Left lung (tissue), 10 donors: ENCODE results near the gene ATOX1. TPM values are rescaled to one million over a fixed set of nuclear protein-coding genes. Genes with fewer than 3 reads are reported as not detected.

Experiments
- ATAC-seq: fragments of 200-7000 bp; cut with Tn5 transposase; one replicate; pipeline ENCODE4 v1.9.1; 2020; ENCODE audit warnings: moderate library complexity
- DNase-seq, 4 donors: peaks; one replicate each; pipeline ENCODE4 v3.0.0-alpha.2; 2013 to 2020
- H3K27ac ChIP-seq, 2 donors: fragments of 200-600 bp; sonication (generic) in 1 of 2; one replicate each; pipeline versions ENCODE4 v1.5.0 to v1.8.0; 2020 to 2021
- H3K27me3 ChIP-seq, 2 donors: fragments of 200-600 bp; sonication (generic) in 1 of 2; one replicate each; pipeline versions ENCODE4 v1.5.0 to v1.8.0; 2020 to 2021
- H3K36me3 ChIP-seq, 2 donors: fragments of 200-600 bp; sonication (generic) in 1 of 2; one replicate each; pipeline versions ENCODE4 v1.5.0 to v1.8.0; 2020 to 2021
- H3K4me1 ChIP-seq, 2 donors: fragments of 200-600 bp; one replicate each; pipeline ENCODE4 v1.8.0; 2021
- H3K4me3 ChIP-seq, 2 donors: fragments of 200-600 bp; sonication (generic) in 1 of 2; one replicate each; pipeline versions ENCODE4 v1.5.0 to v1.8.0; 2020 to 2021; ENCODE audit warnings: mild to moderate bottlenecking in 1 of 2
- H3K9me3 ChIP-seq, 2 donors: fragments of 200-600 bp; sonication (generic) in 1 of 2; one replicate each; pipeline versions ENCODE4 v1.5.0 to v1.8.0; 2020 to 2021
- intact Hi-C, 2 donors: fragments of 100-400 bp; cut with DNase I; formaldehyde crosslinking; loops; one replicate each; pipeline versions ENCODE4 v1.11.2 to v1.14.2; 2022
- polyA plus RNA-seq, 6 donors: library from polyadenylated mRNA; unstranded; fragments of 120-200 nt; gene quantifications; one replicate each; pipeline ENCODE4 v1.2.1, GENCODE V29; 2013; ENCODE audit not compliant: insufficient read length in 6 of 6
- total RNA-seq, 2 donors: library from RNA; stranded (reverse); fragmentation: NEBNext Ultra II Directional; extraction: Animal tissue kit (Norgen Biotek cat#: 25700); gene quantifications; one replicate each; pipeline ENCODE4 v1.2.1, GENCODE V29; 2021
- TF ChIP-seq, protein P1 (sequence below), 2 donors: fragments of 200-600 bp; sonication (generic) in 1 of 2; IDR thresholded peaks; one replicate each; pipeline versions ENCODE4 v1.5.0 to v1.8.0; 2021; ENCODE audit warnings: antibody characterized with exemption in 2 of 2
- donor health status: DM: no; HTN: yes; CAD: no.
- donor health status: DM: no; HTN: no; CAD: no.

Gene ATOX1
- total and polyA plus RNA-seq, 8 donors: 58.4 to 89.7 (median 73.2) TPM

DNA sequence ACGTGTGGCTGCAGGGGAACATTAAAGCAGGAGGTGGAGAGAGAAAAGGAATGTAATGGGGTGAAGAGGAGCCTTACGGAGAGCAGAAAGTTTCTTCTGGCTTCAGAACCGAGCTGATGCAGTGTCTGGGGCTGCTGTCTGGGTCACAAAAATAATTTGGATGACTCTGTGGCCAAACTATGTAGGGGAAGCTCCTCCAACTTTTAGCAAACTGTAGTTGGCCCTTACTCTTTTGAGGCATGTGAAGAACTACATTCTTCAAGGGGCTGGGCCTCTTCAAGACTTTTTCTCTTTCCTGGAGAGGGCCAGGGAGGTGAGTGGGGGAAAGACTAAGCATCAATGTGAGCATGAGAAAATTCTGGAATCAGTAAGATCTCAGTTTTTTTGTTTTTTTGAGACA, 39.8 kb downstream of the ATOX1 start:
- TF ChIP-seq, protein P1, sequence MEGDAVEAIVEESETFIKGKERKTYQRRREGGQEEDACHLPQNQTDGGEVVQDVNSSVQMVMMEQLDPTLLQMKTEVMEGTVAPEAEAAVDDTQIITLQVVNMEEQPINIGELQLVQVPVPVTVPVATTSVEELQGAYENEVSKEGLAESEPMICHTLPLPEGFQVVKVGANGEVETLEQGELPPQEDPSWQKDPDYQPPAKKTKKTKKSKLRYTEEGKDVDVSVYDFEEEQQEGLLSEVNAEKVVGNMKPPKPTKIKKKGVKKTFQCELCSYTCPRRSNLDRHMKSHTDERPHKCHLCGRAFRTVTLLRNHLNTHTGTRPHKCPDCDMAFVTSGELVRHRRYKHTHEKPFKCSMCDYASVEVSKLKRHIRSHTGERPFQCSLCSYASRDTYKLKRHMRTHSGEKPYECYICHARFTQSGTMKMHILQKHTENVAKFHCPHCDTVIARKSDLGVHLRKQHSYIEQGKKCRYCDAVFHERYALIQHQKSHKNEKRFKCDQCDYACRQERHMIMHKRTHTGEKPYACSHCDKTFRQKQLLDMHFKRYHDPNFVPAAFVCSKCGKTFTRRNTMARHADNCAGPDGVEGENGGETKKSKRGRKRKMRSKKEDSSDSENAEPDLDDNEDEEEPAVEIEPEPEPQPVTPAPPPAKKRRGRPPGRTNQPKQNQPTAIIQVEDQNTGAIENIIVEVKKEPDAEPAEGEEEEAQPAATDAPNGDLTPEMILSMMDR (IDR thresholded peaks at IDR 0.05): no peak
- Histone ChIP-seq H3K9me3 (no peaks in the 10 kb centered on the region), H3K4me1 (peaks cover 20 to 36% of the 10 kb centered on the region in 2 donors), H3K4me3 (no peak overlapping the region), H3K27ac (peak overlapping the region; percentile 9 to 78), H3K27me3 (no peaks in the 10 kb centered on the region), H3K36me3 (no peaks in the 10 kb centered on the region)
- intact Hi-C loops: no loop called here
- DNase-seq (no peak), ATAC-seq (peak; percentile 46)

DNA sequence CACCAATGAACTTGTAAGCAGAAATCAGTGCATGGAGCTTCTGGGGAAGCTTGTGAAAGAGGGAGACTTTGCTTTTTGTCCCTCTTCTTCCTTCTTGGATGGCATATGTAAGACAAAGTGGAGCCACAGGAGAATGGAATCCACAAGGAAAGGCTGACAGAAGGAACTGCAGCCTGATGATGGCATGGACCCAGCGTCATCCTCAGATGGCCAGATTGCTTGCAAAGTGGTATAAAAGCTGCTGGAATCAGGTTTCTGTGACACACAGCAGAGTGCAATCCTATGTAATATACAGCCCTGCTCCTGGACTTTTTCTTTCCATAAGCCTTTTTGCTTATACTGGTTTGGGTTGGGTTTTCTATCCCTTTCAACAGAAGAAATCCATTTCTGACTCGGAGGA, 40.3 kb downstream of the ATOX1 start:
- Histone ChIP-seq H3K27me3 (no peaks in the 10 kb centered on the region), H3K4me3 (no peak overlapping the region), H3K27ac (peak overlapping the region in 1 of 2 donors; percentile 78), H3K9me3 (no peaks in the 10 kb centered on the region), H3K4me1 (peaks cover 20 to 36% of the 10 kb centered on the region in 2 donors), H3K36me3 (no peaks in the 10 kb centered on the region)
- intact Hi-C loops: no loop called here
- DNase-seq: no peak
- peak; percentile 20 for ATAC-seq
- TF ChIP-seq, protein P1 (IDR thresholded peaks at IDR 0.05): no peak

DNA sequence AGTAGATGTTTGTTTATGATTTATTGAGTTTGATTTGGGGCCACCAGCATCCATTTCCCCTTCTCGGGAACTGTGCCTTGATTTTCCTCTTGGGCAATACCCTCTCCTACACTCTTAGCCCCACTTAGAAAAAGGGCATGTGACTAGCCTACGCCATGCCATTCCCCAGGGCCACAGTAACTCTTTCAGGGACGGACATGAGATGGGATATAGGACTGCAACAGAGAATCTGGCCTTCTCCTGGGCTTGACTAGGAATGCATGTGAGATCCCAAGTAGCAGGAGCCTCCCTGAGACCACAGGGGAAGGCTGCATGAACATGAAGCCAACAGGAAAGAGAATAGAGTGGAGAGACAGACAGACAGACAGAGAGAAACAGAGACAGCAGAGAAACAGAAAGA, 41.0 kb downstream of the ATOX1 start:
- DNase-seq: no peak
- TF ChIP-seq, protein P1 (IDR thresholded peaks at IDR 0.05): no peak
- peak; percentile 71 for ATAC-seq

DNA sequence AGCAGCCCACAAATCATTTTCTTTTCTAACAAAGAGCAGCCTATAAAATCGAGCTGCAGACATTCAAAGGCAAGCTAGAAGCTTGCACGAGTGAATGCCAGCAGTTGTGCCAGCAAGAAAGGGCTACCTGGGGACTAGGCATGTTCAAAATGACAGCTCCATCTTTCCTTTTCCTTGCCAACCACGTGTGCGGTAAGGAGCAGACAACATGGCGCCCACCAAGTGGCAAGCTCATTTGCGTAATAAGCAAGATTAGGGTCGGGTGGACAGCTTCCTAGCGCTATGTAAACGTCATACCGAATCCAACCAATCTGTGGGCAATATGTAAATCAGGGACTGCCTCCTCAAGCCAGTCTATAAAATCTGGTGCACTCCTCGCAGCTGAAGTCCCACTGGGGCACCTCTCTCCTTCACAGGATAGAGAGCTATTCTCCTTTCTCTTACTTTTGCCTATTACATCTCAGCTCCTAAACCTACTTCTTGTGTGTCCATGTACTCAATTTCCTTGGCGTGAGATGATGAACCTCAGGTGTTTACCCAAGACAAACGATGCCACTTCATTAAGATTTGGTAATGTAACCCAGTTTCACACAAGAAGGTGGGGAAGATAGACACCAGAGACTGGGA, 49.2 kb downstream of the ATOX1 start:
- no peak for DNase-seq
- Histone ChIP-seq H3K4me1 (peaks cover 0 to 3% of the 10 kb centered on the region in 2 donors), H3K27me3 (no peaks in the 10 kb centered on the region), H3K36me3 (no peaks in the 10 kb centered on the region), H3K27ac (no peak overlapping the region), H3K9me3 (no peaks in the 10 kb centered on the region), H3K4me3 (no peak overlapping the region)
- TF ChIP-seq, protein P1 (IDR thresholded peaks at IDR 0.05): no peak
- intact Hi-C loops: no loop called here
- no peak for ATAC-seq

More for the DNA sequence above, 41.0 kb downstream of the ATOX1 start:
- Histone ChIP-seq H3K4me3 (no peak overlapping the region), H3K4me1 (peaks cover 20 to 31% of the 10 kb centered on the region in 2 donors), H3K27ac (peak overlapping the region in 1 of 2 donors; percentile 78), H3K27me3 (no peaks in the 10 kb centered on the region), H3K9me3 (no peaks in the 10 kb centered on the region), H3K36me3 (no peaks in the 10 kb centered on the region)
- intact Hi-C loops: no loop called here

DNA sequence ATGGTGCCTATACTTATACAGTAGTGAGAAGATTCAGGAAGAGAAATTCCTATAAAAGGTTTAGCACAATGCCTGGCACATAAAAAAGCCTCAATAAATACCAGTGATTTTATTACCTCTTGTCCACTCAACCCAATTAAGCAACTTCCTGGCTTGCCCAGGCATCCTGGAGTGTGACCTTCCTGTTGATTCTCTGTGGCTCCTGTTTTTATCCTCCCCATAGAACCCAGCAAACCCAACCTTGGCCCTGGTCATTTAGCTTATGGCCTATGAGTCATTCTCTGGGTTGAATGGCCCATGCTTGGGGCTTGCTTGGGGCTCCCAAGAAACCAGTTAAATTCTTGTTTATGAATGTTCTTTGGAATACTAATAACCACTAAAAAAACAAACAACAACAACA, 50.3 kb downstream of the ATOX1 start:
- H3K27ac ChIP-seq: no peak overlapping the region
- H3K9me3 ChIP-seq: no peaks in the 10 kb centered on the region
- no peak for ATAC-seq
- intact Hi-C loops: no loop called here
- no peaks in the 10 kb centered on the region for H3K27me3 ChIP-seq
- no peaks in the 10 kb centered on the region for H3K36me3 ChIP-seq
- H3K4me1 ChIP-seq: peaks cover 0 to 3% of the 10 kb centered on the region in 2 donors
- H3K4me3 ChIP-seq: no peak overlapping the region
- TF ChIP-seq, protein P1 (IDR thresholded peaks at IDR 0.05): no peak
- DNase-seq: no peak
